Left lung (tissue), 10 donors: ENCODE data around the gene DISP3. TPM values are rescaled to one million over a fixed set of nuclear protein-coding genes. Genes with fewer than 3 reads are reported as not detected.
A peak's percentile ranks its signal among the peaks of the same experiment; 100 is the strongest.

ENCODE experiments used
- ATAC-seq: fragments of 200-7000 bp; cut with Tn5 transposase; one replicate; pipeline ENCODE4 v1.9.1; 2020; ENCODE audit warnings: moderate library complexity
- DNase-seq, 4 donors: peaks; one replicate each; pipeline ENCODE4 v3.0.0-alpha.2; 2013 to 2020
- H3K27ac ChIP-seq, 2 donors: fragments of 200-600 bp; sonication (generic) in 1 of 2; one replicate each; pipeline versions ENCODE4 v1.5.0 to v1.8.0; 2020 to 2021
- H3K27me3 ChIP-seq, 2 donors: fragments of 200-600 bp; sonication (generic) in 1 of 2; one replicate each; pipeline versions ENCODE4 v1.5.0 to v1.8.0; 2020 to 2021
- H3K36me3 ChIP-seq, 2 donors: fragments of 200-600 bp; sonication (generic) in 1 of 2; one replicate each; pipeline versions ENCODE4 v1.5.0 to v1.8.0; 2020 to 2021
- H3K4me1 ChIP-seq, 2 donors: fragments of 200-600 bp; one replicate each; pipeline ENCODE4 v1.8.0; 2021
- H3K4me3 ChIP-seq, 2 donors: fragments of 200-600 bp; sonication (generic) in 1 of 2; one replicate each; pipeline versions ENCODE4 v1.5.0 to v1.8.0; 2020 to 2021; ENCODE audit warnings: mild to moderate bottlenecking in 1 of 2
- H3K9me3 ChIP-seq, 2 donors: fragments of 200-600 bp; sonication (generic) in 1 of 2; one replicate each; pipeline versions ENCODE4 v1.5.0 to v1.8.0; 2020 to 2021
- intact Hi-C, 2 donors: fragments of 100-400 bp; cut with DNase I; formaldehyde crosslinking; loops; one replicate each; pipeline versions ENCODE4 v1.11.2 to v1.14.2; 2022
- polyA plus RNA-seq, 6 donors: library from polyadenylated mRNA; unstranded; fragments of 120-200 nt; gene quantifications; one replicate each; pipeline ENCODE4 v1.2.1, GENCODE V29; 2013; ENCODE audit not compliant: insufficient read length in 6 of 6
- total RNA-seq, 2 donors: library from RNA; stranded (reverse); fragmentation: NEBNext Ultra II Directional; extraction: Animal tissue kit (Norgen Biotek cat#: 25700); gene quantifications; one replicate each; pipeline ENCODE4 v1.2.1, GENCODE V29; 2021
- TF ChIP-seq, protein P1 (sequence below), 2 donors: fragments of 200-600 bp; sonication (generic) in 1 of 2; IDR thresholded peaks; one replicate each; pipeline versions ENCODE4 v1.5.0 to v1.8.0; 2021; ENCODE audit warnings: antibody characterized with exemption in 2 of 2
- donor health status: DM: no; HTN: yes; CAD: no.
- donor health status: DM: no; HTN: no; CAD: no.

The DISP3 gene
- total and polyA plus RNA-seq, 8 donors: 0.05 to 0.98 (median 0.53) TPM

DNA sequence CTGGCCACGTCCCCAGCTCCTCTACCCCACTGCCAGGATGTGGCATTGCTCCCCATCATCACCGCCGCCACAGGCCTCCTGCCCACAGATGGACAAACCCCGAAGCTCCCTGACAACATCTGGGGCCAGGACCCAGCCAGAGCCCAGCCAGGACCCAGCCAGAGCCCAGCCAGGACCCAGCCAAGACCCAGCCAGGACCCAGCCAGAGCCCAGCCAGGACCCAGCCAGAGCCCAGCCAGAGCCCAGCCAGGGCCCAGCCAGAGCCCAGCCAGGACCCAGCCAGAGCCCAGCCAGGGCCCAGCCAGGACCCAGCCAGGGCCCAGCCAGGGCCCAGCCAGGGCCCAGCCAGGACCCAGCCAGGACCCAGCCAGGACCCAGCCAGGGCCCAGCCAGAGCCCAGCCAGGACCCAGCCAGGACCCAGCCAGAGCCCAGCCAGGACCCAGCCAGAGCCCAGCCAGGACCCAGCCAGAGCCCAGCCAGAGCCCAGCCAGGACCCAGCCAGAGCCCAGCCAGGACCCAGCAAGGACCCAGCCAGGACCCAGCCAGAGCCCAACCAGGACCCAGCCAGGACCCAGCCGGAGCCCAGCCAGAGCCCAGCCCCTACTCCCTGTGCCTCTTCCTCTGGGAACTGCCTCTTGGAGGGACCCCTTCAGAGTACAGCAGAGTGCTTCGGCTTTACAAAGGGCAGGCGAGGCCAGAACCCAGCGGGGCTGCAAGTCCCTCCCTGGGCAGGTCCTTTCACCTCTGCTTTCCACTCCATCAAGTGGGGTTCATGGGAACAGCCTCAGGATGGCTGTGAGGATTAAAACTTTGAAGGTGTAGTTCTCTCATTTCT lies 43.7 kb downstream of the DISP3 start:
- no peaks in the 10 kb centered on the region for H3K27me3 ChIP-seq
- H3K4me1 ChIP-seq: no peaks in the 10 kb centered on the region
- intact Hi-C loops: no loop called here
- TF ChIP-seq, protein P1, sequence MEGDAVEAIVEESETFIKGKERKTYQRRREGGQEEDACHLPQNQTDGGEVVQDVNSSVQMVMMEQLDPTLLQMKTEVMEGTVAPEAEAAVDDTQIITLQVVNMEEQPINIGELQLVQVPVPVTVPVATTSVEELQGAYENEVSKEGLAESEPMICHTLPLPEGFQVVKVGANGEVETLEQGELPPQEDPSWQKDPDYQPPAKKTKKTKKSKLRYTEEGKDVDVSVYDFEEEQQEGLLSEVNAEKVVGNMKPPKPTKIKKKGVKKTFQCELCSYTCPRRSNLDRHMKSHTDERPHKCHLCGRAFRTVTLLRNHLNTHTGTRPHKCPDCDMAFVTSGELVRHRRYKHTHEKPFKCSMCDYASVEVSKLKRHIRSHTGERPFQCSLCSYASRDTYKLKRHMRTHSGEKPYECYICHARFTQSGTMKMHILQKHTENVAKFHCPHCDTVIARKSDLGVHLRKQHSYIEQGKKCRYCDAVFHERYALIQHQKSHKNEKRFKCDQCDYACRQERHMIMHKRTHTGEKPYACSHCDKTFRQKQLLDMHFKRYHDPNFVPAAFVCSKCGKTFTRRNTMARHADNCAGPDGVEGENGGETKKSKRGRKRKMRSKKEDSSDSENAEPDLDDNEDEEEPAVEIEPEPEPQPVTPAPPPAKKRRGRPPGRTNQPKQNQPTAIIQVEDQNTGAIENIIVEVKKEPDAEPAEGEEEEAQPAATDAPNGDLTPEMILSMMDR (IDR thresholded peaks at IDR 0.05): no peak
- H3K27ac ChIP-seq: no peak overlapping the region
- H3K9me3 ChIP-seq: no peaks in the 10 kb centered on the region
- no peak overlapping the region for H3K4me3 ChIP-seq
- DNase-seq: peak in 2 of 4 donors; percentile 20 to 78
- no peaks in the 10 kb centered on the region for H3K36me3 ChIP-seq
- ATAC-seq: no peak

DNA sequence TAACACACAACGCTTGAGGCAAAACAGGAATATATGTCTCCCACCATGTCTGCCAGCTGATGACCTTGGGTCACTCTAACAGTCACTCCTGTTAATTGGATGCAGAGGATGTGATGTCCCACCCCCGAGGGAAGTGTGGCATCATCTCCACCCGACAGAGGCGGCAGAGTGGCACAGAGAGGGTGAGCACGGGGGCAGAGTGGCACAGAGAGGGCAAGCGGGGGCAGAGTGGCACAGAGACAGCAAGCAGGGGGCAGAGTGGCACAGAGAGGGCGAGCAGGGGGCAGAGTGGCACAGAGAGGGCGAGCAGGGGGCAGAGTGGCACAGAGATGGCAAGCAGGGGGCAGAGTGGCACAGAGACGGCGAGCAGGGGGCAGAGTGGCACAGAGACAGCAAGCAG lies 44.3 kb downstream of the DISP3 start:
- H3K9me3 ChIP-seq: no peaks in the 10 kb centered on the region
- H3K36me3 ChIP-seq: no peaks in the 10 kb centered on the region
- H3K4me3 ChIP-seq: no peak overlapping the region
- intact Hi-C loops: no loop called here
- H3K27me3 ChIP-seq: no peaks in the 10 kb centered on the region
- no peak for ATAC-seq
- TF ChIP-seq, protein P1 (IDR thresholded peaks at IDR 0.05): no peak
- H3K4me1 ChIP-seq: no peaks in the 10 kb centered on the region
- no peak overlapping the region for H3K27ac ChIP-seq
- DNase-seq: peak in 1 of 4 donors; percentile 4

DNA sequence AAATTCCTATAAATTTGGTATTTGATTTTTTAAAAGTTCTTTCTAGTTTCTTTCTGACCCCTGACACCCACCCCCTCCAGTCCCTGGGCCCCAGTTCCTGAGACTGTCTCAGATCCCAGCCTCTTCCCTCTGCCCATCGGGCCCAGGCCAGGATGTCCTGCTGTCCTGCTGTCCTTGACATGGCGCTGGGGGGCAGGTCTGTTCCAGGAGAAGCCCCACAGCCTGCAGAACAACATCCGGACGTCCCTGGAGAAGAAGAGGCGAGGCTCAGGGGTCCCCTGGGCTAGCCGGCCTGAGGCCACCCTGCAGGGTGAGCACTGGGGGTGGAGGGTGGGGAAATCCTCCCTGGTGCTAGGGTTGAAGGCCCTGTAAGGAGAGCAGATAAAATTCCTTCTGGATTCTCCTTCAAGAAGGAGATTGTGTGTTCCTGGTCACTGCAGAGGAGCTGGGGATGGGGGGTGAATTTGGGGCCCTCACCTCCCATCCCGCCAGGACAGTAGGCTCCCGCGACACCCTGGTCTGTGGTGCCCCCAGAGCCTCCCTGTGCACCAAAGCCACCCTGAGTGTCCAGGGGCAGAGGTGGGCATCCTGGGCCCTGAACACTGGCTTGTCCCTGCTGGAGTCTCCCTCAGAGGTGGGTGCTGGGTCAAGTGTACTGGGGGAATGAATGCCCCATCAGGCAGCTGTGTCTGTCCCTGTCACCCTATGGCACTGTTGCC lies 45.0 kb downstream of the DISP3 start:
- H3K4me3 ChIP-seq: no peak overlapping the region
- no peaks in the 10 kb centered on the region for H3K9me3 ChIP-seq
- intact Hi-C loops: no loop called here
- no peaks in the 10 kb centered on the region for H3K4me1 ChIP-seq
- H3K27ac ChIP-seq: no peak overlapping the region
- no peaks in the 10 kb centered on the region for H3K36me3 ChIP-seq
- no peaks in the 10 kb centered on the region for H3K27me3 ChIP-seq
- DNase-seq: peak in 2 of 4 donors; percentile 29 to 55
- no peak for ATAC-seq
- TF ChIP-seq, protein P1 (IDR thresholded peaks at IDR 0.05): no peak

DNA sequence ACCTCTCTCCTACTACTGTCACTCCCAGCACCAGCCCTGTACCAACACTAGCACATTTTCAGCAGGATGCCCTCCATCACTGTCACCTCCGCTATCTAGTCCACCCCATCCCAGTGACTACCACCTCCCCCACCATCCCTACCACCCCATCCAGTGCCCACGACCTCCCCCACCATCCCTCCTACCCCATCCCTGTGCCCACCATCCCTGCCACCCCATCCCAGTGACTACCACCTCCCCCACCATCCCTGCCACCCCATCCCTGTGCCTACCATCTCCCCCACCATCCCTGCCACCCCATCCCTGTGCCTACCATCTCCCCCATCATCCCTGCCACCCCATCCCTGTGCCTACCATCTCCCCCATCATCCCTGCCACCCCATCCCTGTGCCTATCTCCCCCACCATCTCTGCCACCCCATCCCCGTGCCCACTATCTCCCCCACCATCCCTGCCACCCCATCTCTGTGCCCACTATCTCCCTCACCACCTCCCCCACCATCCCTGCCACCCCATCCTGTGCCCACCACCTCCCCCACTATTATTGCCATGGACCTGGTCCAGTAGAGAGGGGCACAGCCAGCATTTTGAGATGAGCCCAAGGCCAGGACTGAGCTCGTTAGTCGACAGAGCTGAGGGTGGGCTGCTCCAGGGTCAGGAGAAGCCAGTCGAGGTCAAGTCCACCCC lies 45.7 kb downstream of the DISP3 start:
- H3K9me3 ChIP-seq: no peaks in the 10 kb centered on the region
- ATAC-seq: no peak
- TF ChIP-seq, protein P1 (IDR thresholded peaks at IDR 0.05): no peak

DNA sequence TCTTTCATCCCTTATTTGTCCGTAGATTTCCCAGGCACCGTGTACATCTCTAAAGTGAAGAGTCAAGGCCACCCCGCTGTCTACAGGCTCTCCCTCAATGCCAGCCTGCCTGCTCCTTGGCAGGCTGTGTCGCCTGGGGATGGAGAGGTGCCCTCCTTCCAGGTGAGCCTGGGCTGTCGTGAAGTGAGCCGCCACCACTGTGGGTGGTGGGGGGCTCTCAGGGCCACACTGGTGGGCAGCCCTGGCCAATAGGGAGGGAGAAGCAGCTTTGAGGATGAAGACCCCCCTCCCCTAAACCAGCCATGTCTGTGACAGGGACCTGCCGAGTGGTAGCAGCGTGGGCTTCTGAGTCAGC lies 46.2 kb downstream of the DISP3 start:
- Histone ChIP-seq H3K27ac (no peak overlapping the region), H3K9me3 (no peaks in the 10 kb centered on the region), H3K4me3 (no peak overlapping the region), H3K27me3 (no peaks in the 10 kb centered on the region), H3K4me1 (no peaks in the 10 kb centered on the region), H3K36me3 (no peaks in the 10 kb centered on the region)
- TF ChIP-seq, protein P1 (IDR thresholded peaks at IDR 0.05): no peak
- ATAC-seq: no peak
- intact Hi-C loops: no loop called here
- DNase-seq: no peak

More for the DNA sequence above, 45.7 kb downstream of the DISP3 start:
- Histone ChIP-seq H3K27ac (no peak overlapping the region), H3K4me3 (no peak overlapping the region), H3K36me3 (no peaks in the 10 kb centered on the region), H3K4me1 (no peaks in the 10 kb centered on the region), H3K27me3 (no peaks in the 10 kb centered on the region)
- no peak for DNase-seq
- intact Hi-C loops: no loop called here
